ENCODE results near the gene HBD.
A peak's percentile ranks its signal among the peaks of the same experiment; 100 is the strongest.
"Not testable (repeated sequence)": the region's sequence is repeated elsewhere in the genome, so short reads cannot be mapped to it uniquely, and the experiment has no call there.

HBD gene

GRCh38 chr11:5234381-5234834, at the start of gene HBD:
HBD (minus strand) TSS chr11:5234483; CDS start chr11:5234433, 50 bp downstream.
- no peak for ATAC-seq

DNA sequence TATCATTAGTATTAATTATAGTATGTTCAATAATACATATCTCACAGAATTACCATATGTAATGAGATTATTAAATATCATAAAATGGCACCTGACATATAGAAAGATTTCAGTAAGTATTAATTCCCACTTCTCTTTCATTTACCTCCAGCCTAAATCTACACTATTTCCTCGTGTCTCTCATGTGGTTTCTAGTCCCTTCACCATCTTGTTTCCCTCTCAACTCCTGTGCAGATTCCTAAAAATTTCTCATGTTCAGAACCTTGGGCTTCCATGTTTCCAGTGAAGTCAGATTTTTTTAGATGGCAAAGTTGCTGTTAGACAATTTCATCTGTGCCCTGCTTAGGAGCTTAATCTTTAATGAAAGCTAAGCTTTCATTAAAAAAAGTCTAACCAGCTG, 49.6 kb upstream of the HBD start:
- ATAC-seq: no peak

GRCh38 chr11:5283086-5283485, 48.8 kb upstream of the HBD start:
- ATAC-seq: no peak

DNA sequence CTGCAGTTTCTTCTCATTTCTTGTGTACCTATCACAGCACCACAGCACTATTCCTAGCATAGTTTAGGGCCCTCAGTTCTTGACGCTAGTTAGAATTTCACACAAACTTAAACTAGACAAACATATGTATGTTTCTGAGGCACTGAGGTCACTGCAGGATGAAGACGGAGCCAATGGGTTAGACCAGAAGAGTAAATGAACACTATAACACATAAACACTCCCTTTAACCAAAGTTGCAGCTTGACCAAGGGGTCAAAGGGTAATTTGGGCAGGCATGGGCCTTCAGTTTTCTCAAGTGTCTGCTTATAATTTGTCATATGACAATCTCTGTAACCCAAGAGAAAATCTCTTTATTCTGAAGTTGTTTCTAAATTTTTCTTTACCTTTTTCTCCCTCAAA, 48.3 kb upstream of the HBD start:
- no peak for ATAC-seq

DNA sequence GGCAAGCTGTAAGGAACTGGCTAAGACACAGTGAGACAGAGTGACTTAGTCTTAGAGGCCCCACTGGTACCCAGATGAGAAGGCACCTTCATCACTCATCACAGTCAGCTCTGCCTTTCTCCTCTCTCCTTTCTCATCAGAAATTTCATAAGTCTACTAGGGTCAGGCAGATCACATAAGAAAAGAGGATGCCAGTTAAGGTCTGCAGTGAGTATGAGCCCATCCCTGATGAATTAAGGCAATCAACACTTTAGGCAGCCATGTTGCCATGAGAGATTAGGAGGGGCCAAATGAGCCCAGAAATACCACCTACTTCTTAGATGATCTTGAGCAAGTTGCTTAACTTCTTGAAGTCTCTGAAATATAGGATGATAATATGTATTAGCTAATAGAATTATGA, 47.3 kb upstream of the HBD start:
- ATAC-seq: no peak

GRCh38 chr11:5280582-5281102, 46.4 kb upstream of the HBD start:
- peak; percentile 58 to 78 for ATAC-seq

- no peak for ATAC-seq
These were observed 45.3 kb upstream of the HBD start for GRCh38 chr11:5279471-5280090.

- ATAC-seq: no peak
These were observed 43.6 kb upstream of the HBD start for GRCh38 chr11:5277807-5278382.

DNA sequence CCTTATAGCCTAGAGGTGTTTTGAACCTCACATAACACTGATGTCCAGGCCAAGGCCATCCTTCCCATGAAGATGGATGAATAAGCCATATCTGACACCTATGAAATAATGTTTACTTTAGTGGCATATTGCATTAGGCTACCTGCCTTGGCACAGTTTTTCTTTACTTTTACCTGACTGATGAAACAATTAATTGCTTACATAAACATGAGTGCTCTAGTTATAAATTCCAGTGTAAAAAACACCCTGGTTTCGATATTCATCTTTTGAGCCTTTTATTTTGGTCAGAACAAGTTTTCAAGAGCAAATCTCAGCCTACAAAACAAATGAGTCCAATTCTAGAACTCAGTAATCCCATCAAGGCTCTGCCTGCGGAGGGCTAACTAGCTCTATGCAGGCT, 42.4 kb upstream of the HBD start:
- no peak for ATAC-seq

DNA sequence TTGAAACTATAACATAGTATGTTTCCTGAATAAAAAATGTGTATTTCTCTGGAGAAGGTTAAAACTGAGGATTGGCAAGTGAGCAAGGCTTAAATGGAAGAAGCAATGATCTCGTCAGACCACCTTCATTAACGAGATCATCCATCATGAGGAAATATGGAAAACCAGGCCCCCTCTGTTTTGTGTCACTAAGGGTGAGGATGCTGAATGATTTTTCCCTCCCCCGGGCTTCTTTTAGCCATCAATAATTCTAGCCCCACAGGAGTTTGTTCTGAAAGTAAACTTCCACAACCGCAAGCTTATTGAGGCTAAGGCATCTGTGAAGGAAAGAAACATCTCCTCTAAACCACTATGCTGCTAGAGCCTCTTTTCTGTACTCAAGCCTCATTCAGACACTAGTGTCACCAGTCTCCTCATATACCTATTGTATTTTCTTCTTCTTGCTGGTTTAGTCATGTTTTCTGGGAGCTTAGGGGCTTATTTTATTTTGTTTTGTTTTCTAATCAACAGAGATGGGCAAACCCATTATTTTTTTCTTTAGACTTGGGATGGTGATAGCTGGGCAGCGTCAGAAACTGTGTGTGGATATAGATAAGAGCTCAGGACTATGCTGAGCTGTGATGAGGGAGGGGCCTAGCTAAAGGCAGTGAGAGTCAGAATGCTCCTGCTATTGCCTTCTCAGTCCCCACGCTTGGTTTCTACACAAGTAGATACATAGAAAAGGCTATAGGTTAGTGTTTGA, 41.3 kb upstream of the HBD start:
- ATAC-seq: no peak

- no peak for ATAC-seq
These were observed 40.1 kb upstream of the HBD start for GRCh38 chr11:5274395-5274794.

GRCh38 chr11:5272395-5273017, 38.2 kb upstream of the HBD start:
- ATAC-seq: no peak

GRCh38 chr11:5269715-5270147, 35.4 kb upstream of the HBD start, which contains the start of gene HBE1:
HBE1 (minus strand) TSS chr11:5269945; CDS start chr11:5269890, 55 bp downstream.
- ATAC-seq: no peak

DNA sequence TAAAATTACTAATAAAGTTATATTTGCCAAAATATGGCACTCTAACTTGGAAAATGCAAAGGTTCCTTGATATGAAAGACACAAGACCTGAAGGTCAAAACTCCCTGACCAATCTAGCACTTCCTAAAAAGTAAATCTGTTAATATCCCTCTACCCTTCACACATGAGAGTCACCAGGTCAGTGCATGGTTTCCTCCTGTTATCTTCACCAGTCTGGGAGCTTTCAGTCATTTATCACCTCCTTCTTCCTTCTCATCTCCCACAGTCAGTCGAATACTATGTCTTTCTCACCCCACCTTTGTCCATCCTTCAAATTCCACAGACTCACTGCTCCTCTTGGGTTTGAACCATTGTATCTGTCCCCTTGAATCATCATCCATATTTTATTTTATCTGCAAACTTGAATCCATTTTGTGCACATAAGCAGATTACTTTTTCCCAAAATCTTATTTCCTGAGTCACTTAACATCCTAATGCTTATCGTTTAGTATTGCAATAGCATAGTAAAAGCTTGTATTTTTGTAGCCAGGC, 32.8 kb upstream of the HBD start:
- ATAC-seq: no peak

GRCh38 chr11:5266609-5267008, 32.3 kb upstream of the HBD start:
- ATAC-seq: no peak

DNA sequence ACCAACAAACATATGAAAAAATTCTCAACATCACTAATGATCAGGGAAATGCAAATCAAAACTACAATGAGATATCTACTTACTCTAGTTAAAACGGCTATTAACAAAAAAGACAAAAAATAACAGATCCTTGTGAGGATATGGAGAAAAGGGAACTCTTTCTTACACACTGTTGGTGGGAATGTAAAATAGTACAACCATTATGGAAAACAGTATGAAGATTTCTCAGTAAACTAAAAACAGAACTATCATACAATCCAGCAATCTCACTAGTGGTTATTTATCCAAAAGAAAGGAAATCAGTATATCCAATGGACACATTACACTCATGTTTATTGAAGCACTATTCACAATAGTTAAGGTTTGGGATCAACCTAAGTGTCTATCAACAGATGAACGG, 31.5 kb upstream of the HBD start:
- ATAC-seq: no peak

GRCh38 chr11:5258543-5259262, 24.4 kb upstream of the HBD start:
- ATAC-seq: no peak

DNA sequence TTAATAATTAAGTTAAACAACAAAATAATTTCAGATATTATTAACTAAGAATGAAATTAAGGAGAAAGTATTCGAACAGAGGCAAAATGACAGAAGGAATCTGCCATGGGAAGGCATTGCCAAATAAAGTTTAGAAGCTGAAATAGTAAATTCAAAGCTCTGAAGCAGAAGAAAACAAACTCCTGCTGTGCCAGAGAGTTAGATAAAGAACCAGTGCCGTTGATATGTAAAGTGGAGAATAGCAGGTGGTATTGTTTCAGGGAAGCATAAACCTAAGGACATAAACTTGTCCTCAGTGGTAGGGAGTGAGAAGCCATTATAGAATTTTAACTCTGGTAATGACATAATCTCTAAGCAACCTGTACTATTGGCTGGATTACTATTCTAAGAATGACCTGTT, 23.0 kb upstream of the HBD start:
- no peak for ATAC-seq

GRCh38 chr11:5254646-5255413, 20.5 kb upstream of the HBD start, which contains the start of gene HBG2:
HBG2 (minus strand) TSS chr11:5254781; CDS start chr11:5254728, 53 bp downstream.
- ATAC-seq: not testable (repeated sequence)

DNA sequence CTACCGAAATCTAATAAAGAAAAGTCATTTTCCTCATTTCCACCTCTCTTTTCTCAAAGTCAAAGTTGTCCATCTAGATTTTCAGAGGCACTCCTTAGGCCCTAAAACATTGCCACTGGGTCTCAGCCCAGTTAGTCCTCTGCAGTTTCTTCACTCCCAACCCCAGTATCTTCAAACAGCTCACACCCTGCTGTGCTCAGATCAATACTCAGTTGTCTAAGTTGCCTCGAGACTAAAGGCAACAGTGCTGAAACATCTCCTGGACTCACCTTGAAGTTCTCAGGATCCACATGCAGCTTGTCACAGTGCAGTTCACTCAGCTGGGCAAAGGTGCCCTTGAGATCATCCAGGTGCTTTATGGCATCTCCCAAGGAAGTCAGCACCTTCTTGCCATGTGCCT, 19.7 kb upstream of the HBD start:
- not testable (repeated sequence) for ATAC-seq

DNA sequence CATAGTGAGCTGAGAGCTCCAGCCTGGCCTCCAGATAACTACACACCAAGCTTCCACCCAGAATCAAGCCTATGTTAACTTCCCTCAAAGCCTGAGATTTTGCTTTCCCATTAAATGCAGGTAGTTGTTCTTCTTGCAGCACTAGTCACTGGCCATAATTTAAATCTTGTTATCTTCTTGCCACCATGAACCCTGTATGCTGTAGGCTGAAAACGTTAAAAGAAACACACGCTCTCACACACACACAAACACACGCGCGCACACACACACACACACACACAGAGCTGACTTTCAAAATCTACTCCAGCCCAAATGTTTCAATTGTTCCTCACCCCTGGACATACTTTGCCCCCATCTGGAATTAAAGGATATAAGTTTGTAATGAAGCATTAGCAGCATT, 19.2 kb upstream of the HBD start:
- not testable (repeated sequence) for ATAC-seq
